Stimulated activated CD8-positive, alpha-beta memory T cell treated with anti-CD3 and anti-CD28 coated beads, Interleukin-4, amount 100 ng/mL, for 24 hours (primary cell): ENCODE measurements around the gene TFAP2B.

ENCODE experiments used
- DNase-seq: peaks from one replicate; pipeline ENCODE4 v3.0.0-alpha.2; 2020; ENCODE audit warnings: low read depth

TFAP2B gene

DNA sequence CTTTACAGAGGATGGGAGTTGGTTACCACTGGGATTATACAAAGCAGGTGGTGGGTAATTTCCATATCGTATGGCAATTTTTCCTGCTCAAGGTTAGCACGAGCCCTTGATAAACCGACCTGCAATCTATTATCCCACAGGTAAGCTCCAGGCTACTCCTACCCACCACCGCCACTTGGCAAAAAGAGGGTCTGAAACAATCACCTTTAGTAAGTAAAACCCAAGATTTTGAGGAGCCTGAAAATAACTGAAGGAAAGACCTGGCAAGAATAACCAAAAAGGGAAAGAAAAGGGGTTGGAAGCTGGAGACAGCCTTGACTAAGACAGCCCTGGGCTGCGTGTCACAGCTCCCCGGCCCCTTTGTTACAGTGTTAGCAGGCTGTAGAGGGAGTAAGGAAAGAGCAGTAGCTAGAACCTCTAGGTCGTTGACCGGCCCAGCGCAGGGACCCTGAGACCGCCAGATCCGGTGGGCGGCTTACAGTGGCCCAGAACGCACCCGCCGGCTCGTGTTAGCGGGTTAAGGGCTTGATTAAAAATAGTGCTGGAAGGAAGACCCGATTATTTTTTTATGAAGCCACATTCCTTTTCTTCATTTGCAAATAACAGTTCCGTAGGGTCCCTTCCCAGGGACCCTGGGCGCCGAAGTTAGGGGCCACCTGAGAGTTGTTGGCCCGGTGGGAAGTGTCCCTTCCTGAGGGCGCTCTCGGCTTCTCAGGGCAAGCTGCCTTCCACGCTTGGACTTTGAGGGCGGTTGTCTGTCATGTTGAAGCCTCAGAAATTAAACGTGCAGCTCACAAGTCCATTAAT, 30.5 kb downstream of the TFAP2B start:
- no peak for DNase-seq

DNA sequence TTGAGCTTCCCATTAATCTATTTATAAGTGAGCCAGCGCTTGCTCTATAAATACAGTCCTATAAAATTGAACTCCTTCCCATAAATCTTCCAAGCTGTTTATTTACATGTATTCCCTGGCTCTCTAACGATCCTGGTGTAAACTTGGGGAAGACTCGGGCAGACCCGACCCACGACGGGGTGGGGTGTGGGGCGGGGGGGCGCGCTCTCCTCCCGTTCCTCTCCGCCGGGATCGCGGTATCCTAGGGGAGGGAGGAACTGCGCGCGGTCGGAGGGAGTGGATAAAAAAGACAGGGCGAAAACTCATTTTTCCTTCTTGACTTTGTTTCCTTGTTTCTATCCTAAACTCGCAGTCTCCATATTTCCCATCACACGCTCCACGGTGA, 31.1 kb downstream of the TFAP2B start:
- DNase-seq = no peak

DNA sequence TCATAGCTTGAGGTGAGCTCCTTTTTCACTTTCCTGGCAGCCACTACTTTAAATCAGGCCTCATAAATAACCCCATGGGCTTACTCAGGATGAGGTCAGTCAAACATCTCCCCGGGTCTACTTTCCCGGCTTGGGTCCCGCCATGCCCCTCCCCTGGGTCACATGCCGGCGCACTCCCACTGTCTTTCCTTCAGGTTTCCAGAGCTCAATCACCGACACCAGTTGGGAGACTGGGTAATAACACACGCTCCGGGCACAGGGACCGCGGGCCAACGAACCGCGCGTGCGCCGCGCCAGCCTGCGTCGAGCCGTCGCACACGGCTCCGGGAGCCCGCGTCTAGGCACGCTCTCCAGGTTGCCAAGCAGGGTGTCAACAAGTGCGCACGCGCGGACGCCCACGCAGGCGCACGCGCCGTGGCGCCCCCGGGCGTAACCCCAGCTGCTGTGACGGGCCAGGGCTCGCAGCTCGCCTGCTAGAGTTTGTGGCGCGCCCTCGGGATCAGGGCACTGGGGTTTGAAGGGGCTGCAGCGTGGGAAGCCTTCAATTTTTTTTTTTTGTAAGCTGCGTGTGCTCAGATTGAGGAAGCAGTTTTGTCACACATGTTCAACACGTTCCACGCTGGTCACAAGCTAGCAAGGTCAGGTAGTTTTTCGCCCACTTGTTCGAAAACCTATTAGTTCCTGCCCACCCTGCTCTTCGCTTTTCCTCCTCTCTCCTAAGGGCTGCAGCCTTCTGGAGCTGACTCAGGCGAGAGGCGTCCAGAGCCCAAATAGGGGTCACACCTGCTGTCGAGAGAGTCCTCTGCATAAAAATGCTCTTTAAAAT, 31.8 kb downstream of the TFAP2B start:
- DNase-seq = no peak

DNA sequence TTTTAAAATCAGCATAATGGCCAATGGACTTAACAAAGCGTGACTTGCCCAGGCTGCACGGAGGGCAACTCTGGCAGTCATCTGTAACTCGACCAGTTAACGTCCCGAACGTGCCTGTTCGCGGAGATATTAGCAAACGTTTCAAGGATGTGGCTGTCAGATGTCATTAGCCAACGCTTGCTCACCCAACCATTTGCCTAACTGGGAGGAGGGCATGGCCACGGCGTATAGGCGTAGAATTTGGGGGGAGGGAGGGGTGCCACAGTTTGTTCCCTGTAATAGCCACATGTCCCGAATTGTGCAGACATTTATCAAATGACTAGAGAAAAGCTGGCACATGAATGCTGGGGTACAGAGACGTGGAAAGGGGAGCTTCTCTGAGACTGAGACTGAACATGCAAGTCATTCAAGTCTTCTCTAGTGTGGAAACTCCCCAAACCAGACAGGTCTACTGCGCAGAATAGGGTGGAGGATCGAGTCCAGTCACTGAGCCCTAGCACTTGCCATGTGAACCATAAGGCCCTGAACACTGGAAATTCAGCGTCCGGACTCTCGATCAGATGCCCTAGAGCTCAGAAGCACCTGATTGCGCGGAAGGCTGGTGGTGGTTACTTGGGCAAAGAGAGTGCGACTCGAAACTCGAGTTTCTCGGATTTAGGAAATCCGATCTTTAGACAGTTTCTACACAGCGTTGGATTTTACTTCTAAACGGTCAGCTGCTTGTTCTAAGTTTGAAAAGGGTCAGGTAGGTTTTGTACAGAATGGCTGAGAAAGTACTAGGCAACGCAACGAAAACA, 32.6 kb downstream of the TFAP2B start:
- DNase-seq = no peak

DNA sequence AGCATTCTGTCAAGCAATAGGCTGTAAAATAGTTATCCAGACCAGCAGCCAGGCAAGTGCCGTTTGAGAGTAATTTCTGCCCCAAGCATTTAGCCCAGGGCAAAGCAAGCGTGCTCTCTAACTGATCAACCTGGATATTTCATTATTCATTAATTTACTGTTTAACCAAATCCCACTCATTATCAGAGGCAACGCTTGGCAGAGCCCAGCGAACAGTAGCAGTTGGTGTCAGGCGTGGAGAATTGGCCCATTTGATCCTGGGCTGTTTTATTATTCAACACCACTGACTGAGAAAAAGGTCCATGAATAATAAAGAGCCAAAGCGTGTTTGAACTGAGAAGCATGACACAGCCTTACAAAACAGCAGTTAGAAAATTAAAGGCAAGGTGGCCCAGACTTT, 35.3 kb downstream of the TFAP2B start:
- DNase-seq = no peak

DNA sequence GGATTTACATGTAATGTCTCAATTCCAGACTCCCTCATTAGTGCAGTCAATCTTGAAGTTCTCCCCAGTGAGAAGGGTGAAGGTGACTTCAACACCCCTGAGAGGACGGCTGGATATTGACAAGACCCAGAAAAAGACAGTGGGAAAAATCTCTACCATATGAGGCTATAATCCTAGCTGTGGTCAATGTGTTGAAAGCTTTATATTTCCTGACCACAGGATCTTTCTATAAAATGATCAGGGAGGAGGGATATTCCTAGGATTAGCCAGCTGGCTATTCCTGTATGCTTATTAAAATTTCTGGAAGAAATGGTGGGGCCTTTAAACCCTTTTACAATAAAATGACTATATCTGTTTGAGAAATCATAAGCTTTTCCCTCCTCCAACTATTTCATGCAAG, 43.0 kb downstream of the TFAP2B start:
- no peak for DNase-seq

DNA sequence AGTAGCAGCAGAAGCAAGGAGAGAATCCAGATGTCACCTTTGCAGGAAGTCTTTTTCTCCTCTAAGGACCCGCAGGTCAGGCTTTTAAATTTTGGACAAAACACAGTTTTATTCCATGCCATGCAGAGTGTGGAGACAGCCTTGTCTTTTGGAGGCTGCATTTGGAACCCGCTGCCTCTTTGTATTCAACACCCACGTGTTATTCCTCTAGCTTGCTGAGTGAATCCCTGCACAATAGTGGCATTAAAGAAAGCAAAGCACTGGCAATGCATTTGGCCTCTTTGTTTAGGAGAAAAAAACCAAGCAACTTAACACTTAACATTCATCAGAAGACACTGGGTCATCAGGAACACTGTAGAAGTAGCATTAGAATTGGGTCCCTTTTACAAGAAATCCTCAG, 43.5 kb downstream of the TFAP2B start:
- DNase-seq = no peak

DNA sequence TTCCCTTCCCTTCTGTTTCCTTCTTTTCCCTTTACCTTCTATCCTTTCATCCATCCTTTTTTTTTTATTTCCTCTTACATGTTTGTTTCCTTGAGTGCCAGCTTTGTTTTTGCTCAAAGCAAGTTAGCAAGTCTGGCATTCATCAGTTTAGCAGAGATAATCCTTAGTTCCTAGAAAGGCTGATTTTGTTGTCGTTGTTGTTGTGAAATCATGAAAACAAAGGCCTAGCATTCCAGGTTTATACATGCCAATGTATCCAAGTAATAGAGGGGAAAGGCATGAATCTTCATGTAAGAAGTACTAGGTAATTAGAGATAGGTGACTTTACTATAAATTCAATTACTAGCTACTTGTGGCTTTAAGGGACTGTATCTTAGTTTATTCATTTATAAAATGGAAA, 45.9 kb downstream of the TFAP2B start:
- DNase-seq = no peak

DNA sequence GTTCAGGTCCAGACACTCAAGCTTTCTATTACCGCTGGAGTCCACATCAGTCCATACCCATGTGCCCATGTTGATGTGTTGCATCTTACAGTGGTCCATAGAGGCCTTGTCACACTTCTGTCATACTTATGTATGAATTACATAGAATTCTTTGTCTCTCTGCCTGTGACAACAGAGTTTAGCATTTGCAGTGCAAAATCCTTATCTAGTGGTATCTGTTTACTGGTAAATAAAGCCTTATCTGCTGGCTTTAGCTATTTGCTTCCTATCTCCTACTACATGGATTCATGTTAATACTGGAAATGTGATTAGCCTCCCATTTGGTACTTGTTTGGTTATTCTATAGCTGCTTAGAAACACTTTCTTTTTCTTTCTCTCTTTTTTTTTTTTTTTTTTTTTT, 49.8 kb downstream of the TFAP2B start:
- DNase-seq = no peak

DNA sequence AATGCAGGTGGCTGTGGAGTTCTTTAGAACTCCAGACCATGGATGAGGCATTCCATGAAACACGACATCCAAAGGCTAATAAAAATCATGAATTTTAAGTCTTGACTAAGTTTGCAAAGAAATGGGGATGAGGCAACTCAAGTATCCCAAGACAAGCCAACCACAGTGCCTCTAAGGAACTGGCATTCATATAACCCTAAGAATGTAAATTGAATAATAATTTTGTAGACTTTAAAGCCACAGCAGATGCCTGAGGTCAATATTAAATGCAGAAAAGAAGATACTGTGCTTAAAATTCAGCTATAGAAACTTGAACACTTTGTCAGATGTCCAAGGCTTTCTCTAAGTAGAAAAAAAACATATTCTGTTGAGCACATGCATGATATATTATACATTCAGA, 54.5 kb downstream of the TFAP2B start:
- no peak for DNase-seq

DNA sequence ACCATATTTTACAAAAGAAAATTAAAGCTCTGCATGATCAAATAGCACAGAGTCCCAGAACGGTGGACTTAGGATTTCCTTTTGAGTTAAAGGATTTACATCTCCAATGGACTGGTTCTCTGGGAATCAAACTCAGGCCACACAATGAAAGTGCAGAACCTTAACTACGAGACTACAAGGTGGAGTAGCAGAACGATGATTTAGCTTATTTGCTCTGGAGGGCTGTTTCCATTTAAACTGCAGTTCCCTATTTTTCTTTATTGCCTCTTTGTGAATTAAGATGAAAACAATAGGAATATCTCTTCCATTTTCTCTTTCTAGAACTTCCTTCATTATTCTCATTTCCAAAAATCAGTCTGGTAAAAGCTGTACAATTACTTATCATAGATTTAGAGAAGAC, 65.7 kb downstream of the TFAP2B start:
- DNase-seq = no peak

DNA sequence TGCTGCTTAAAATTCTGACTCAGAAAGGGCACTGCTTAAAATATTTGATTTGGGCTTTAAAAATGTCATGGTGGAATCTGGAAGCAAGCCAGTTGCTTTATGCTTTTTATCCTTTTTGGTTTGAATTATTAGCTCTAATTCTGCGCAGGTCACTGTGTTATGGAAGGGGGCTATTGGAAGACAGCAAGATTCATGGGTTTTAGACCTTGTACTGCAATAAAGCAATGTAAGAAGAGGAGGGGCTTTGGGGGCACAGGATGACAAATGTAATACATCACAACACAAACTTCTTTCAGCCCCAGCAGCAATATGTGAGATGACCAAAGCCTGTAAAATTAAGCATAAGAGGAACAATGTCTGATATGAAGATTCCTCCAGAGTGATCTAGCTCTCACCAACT, 68.4 kb downstream of the TFAP2B start:
- DNase-seq = no peak

DNA sequence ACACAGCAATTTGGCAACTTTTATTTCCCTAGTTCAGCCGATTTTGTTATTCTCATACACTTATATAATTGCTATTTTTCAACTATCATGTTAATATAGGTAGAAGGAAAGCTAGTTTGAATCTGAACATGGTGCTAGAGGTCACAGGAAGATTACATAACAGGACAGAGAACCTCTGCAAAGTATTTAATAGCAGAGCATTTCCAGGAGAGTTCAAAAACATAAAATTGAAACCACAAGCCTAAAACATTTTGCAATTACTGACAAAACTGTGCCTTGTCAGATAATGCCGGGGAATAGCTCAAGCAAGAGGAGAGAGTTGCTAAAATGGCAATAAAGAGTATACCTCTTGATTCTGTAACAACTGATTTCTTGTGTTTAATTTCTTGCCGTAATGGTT, 70.8 kb downstream of the TFAP2B start:
- no peak for DNase-seq

DNA sequence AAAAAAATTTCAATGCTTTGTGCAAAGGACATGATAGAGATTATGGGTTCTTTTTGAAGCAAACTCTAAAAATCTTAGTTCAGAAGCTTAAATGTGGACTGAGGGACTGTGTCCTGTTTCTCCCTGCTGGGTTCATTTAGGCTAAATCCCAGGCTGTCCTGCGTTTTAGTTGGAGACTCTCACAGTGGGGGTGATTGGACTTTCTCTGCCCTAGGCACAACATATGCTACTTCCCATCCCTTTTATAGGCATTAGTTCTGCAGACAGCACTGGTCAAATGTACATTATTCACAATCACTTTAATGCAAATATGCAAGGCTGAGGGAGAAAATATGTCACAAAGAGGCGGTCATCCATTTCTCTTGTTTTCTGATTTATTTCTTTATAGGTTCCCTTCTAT, 71.3 kb downstream of the TFAP2B start:
- no peak for DNase-seq

DNA sequence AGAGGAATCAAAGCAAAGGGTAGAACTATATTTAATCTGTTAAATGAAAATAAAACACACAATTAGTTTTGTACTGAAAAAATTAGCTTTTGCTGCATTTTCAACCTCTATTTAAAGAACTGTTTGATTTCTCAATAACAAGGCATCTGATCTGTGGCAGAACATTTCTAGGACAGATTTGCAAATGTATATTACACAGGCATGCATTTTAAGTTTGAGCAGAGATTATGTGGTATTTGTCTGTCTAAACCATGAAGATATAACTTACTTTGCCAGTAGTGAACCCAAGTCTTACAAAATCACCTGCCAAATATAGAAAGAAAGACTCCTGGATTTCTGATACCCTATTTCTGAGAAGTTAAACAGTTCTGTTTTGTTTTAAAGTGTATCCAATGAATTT, 71.9 kb downstream of the TFAP2B start:
- DNase-seq = no peak

DNA sequence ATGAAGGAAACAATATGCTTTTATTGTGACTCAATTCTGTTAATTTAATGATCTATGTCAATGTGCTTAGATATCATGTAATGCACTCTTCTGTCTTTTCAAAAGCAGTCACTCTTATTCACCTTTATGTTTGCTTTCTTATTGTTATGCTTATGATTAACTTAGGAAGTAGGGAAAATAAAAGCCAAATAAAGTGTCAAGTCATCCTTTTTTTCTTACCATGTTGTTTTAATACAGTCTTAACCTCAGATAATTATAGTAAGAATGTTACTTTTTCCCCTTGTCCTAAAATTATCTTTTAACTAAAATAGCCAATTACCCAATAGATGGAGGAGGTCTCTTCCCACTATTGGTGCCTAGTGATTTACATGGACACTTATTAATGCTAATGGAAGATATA, 72.6 kb downstream of the TFAP2B start:
- no peak for DNase-seq
